Stimulated activated CD4-positive, alpha-beta T cell treated with anti-CD3 and anti-CD28 coated beads, TNF-alpha, amount 100 ng/mL, for 24 hours (primary cell): ENCODE measurements around the gene TPI1.
A peak's percentile ranks its signal among the peaks of the same experiment; 100 is the strongest.
"Not testable (repeated sequence)": the region's sequence is repeated elsewhere in the genome, so short reads cannot be mapped to it uniquely, and the experiment has no call there.

Experiments
- DNase-seq, 3 experiments: peaks; one replicate each; pipeline ENCODE4 v3.0.0-alpha.2; 2020; ENCODE audit warnings: low read depth in 3 of 3

TPI1 gene

DNA sequence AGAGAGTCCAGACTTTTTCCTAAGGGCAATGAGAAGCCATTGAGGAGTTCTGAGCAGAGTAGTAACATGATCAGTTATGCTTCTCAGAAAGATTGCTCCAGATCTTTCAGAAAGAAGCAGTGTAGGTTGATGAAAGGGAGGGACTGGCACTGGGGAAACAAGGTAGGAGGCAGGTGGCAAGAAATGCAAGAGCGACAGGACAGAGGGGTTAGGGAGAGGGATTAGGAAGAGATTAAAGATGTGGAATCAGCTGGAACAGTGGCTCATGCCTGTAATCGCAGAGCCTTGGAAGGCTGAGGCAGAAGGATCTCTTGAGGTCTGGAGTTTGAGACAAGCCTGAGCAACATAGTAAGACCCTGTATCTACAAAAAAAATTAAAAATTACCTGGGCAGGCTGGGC is 19.7 kb upstream of the TPI1 start:
- DNase-seq = no peak

DNA sequence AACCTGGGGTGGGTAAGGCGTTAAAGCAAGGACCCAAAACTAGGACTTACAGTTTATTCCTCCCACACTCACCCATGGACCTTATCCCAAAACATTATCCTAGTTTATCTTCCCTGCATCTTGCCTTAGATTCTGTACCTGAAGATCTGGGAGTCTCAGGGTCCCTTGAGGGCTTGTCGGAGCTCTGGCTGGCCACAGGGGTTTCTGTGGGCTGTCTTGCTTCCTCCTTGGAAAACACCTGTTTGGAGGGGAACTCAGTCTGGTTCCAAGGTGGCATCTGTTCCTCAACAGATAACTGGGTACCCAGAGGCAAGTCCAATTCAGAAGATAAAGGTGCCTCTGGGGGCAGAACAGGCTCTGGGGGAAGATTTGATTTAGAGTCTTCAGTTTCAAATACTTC is 17.9 kb upstream of the TPI1 start:
- no peak for DNase-seq

DNA sequence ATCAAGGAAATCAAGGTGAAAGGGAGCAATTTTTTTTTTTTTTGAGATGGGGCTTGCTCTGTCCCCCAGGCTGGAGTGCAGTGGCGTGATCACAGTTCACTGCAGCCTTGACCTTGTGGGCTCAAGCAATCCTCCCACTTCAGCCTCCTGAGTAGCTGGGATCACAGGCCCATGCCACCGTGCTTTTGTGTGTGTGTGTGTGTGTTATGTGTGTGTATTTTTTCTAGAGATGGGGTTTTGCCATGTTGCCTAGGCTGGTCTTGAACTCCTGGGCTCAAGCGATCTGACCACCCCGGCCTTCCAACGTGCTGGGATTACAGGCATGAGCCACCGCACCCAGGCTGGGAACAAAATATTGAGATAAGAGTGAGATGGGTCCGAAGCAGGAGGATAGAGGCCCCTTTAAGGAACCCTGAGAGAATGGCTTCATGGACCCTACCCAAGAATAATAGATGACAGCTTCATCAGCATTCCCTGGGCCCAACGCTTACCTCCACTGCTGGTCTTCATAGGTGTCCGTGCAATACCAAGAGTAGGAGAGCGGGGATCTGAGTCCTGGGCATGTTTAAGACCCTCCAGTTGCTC is 17.3 kb upstream of the TPI1 start:
- no peak for DNase-seq

- DNase-seq = no peak
Observed at GRCh38 chr12:6850796-6851152, 16.6 kb upstream of the TPI1 start.

DNA sequence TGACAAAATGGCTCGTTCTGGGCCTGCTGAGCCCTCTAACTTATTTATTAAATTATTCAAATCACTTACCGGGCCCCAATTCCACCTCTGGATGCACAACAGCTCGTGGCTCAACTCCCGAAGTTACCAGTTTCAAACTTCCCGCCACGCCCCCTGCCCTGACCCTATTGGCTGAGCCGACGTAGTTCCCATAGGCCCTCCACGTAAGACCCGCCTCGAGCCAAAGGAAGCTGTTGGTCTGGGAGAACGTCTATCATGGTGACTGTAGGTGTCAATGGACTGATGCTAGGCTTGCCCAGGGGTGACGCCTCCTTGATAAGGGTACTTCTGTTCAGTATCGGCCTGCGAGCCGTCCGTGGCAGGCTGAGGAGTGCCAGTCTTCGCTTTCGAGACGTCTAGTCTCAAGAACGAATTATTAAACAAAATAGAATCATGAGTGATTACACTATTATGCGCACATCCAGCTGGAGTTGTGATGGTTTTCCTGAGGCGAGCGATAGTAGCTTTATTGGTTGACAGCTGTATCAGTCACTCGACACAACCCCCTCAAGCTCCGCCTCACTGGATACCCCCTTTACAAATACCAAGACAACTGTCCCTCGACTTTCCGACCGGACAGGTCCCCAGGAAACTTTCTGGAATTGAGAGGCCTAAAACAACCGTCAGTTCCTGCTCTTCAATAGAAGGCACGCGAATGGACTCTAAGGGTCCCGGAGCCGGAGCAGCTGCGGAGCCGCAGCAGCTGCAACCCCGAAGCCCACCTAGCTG is 16.0 kb upstream of the TPI1 start, which contains the start of gene CDCA3:
TSS of gene CDCA3 (minus strand) at position 134 of the 768 bp plus-strand sequence. CDS start 334 bp downstream, outside the sequence.
- peak; percentile 81 to 95 (median 86) for DNase-seq

GRCh38 chr12:6851921-6852650 is 15.2 kb upstream of the TPI1 start, which contains the start of gene USP5:
Gene USP5, plus strand, starts transcription at chr12:6852150. Its CDS starts 30 bp downstream, at chr12:6852180.
- peak; percentile 95 to 98 (median 97) for DNase-seq

DNA sequence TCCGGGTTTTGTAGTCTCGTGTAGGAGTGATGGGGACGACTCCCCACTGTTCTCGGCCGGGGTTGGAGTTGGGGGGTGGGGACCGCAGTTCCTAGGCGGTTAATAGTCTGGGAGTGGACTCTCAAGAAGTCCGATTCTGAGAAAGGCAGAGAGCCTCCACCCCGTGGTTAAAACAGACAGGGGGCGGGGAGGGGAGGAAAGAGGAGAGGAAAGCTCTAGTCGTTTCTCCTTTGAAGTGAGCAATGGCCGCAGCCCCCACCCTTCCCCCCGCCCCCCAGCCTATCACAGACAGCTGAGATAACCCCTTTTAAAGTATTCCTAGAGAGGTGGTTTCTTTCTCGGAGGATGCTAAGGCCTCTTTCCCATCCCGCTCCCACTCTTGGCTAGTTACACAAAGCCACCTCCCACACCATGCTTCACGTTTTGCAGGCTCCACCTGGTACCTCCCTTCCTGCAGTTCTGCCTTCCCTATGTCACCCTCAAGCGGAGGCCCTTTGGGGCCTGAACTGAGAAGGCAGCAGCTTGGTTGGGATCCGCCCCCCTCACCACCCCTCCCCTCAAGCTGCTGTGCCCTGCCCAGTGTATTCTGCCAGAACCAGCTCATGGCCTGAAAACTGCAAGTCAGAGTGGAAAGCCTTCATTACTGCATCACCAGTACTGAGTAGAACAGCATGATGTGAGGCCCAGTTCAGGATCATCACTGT is 14.5 kb upstream of the TPI1 start:
- peak in 2 of 3 experiments; percentile 58 to 80 for DNase-seq

DNA sequence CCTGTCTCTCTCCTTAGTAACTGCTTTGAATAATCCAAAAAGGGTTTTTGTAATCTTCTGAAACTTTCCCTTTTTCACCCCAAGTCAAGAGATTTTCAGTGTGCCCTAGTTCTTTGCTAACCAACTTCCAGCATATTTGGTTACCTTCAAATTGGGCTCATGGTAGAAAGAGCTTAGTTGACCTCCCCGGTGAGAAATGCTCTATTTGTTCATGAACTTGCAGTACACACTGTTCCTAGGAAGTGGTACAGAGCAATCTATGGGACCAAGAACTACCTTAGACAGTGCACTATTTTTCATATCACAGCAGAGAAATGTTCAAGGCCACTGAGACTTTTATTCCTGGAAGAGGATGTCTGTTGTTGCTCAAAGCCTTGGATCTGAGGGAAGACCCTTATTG is 13.7 kb upstream of the TPI1 start:
- no peak for DNase-seq

GRCh38 chr12:6854036-6854435 is 13.3 kb upstream of the TPI1 start:
- DNase-seq = no peak

GRCh38 chr12:6855322-6855721 is 12.0 kb upstream of the TPI1 start:
- DNase-seq = no peak

- no peak for DNase-seq
Observed at GRCh38 chr12:6858799-6859198, 8.5 kb upstream of the TPI1 start.

- DNase-seq = no peak
Observed at GRCh38 chr12:6860116-6860515, 7.2 kb upstream of the TPI1 start.

- no peak for DNase-seq
Observed at GRCh38 chr12:6860942-6861341, 6.4 kb upstream of the TPI1 start.

DNA sequence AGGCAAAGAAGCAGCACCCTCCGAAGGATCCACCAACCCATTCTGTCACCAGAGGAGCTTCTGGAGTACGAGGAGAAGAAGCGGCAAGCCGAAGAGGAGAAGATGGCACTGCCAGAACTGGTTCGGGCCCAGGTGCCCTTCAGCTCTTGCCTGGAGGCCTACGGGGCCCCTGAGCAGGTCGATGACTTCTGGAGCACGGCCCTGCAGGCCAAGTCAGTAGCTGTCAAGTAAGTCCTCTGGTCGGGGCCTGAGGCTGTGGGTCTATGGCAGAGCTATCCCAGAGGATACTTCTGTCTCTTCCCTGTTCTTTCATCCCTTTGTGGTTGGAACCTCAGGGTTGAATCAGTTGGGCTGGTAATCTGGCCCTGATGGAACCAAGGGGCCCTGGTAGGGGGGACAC is 5.9 kb upstream of the TPI1 start:
- no peak for DNase-seq

GRCh38 chr12:6863033-6863432 is 4.3 kb upstream of the TPI1 start:
- DNase-seq = no peak

DNA sequence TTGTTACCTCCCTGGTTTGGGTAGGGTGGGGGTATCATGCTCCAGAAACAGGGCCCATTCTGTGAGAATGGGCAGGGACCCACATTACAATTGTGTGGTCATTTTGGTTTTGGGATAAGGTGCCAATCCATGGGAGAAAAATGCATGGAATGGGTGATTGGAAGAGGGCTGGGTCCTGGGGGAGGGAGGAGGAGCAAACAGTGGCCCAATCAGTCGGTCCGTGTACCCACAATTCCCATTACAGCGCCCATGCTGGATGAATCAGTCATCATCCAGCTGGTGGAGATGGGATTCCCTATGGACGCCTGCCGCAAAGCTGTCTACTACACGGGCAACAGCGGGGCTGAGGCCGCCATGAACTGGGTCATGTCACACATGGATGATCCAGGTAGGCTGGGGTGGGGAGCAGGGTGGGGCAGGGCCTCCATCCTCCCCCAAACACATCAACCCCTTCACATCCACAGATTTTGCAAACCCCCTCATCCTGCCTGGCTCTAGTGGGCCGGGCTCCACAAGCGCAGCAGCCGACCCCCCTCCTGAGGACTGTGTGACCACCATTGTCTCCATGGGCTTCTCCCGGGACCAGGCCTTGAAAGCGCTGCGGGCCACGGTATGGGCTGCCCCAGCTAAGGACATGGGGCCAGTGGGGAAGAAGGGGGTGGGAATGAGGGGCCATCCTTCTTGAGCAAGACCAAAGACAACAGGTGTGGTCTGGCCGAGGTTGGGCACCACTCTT is 3.6 kb upstream of the TPI1 start:
- no peak for DNase-seq

DNA sequence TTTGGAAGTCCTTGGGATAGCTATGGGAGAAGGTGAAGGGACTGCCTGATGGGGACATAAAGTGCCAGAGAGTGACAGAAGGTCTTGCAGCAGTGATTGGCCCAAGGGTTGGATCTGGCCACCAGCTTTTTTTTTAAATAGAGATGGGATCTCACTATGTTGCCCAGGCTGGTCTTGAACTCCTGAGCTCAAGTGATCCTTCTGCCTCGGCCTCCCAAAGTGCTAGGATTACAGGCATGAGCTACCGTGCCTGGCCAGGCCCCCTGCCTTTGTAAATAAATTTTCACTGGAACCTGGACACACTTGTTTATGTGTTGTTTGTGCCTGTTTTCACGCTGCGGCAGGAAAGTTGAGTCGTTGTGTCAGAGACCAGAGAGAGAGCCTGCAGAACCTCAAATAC is 2.0 kb upstream of the TPI1 start:
- not testable (repeated sequence) for DNase-seq

- DNase-seq = no peak
Observed at GRCh38 chr12:6866163-6866919, 990 bp upstream of the TPI1 start.

- DNase-seq = no peak
Observed at GRCh38 chr12:6866920-6867412, 365 bp upstream of the TPI1 start.

DNA sequence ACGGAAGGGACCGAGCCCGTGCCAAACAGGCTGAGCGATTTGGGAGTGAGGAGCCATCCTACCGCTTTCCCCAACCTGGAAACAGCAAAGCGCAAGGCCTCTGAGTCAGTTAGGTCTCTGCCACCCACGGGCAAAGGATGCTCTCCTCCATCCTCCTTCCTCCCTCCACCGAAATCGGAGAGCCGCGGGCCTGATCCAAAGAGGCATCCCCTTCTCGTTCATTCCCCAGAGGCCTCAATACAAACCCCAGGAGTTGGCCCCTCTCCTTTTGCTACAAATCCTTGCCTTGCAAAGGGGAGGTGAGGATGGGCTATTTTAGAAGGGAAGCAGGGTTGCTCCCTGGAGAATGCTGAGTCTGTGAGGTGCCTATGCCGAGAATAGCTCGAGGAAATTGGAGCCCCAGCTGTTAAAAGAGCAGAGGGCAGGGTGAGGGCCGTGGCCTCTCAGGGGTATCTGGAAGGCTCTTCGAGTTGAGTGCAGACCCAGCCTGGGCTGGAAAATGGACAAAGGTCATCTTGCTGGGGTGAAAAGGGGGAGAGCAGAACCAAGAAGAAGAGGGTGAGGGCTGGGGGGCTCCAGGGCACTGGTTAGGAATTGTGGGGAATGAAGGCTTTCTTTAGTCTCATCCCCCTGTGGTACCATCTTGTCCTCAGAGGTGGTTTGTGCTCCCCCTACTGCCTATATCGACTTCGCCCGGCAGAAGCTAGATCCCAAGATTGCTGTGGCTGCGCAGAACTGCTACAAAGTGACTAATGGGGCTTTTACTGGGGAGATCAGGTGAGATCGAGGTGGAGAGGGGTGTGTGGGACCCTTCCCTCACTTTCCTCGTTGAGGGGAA is 1.1 kb downstream of the TPI1 start:
- no peak for DNase-seq
